ENCODE measurements around the gene PCSK5.

The PCSK5 gene

GRCh38 chr9:76203373-76203772 is 312.9 kb downstream of the PCSK5 start:
- DNase-seq, result no peak

DNA sequence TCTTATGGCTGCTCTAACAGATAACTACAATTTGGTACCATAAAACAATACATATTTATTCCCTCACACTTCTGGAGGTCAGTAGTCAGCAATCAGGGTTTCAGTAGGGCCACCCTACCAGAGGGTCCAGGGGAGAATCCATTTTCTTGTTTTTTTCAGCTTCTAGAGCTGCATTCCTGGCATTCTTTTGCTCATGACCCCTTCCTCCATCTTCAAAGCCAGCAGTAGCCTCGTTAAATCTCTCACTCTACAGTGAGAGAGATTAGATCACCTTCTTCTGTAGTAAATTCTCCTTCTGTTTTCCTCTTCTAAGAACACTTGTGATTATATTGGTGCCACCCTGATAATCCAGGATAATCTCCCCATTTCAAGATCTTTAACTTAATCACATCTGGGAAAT is 316.3 kb downstream of the PCSK5 start:
- DNase-seq, result no peak

GRCh38 chr9:76213751-76214150 is 323.3 kb downstream of the PCSK5 start:
- DNase-seq, result no peak

DNA sequence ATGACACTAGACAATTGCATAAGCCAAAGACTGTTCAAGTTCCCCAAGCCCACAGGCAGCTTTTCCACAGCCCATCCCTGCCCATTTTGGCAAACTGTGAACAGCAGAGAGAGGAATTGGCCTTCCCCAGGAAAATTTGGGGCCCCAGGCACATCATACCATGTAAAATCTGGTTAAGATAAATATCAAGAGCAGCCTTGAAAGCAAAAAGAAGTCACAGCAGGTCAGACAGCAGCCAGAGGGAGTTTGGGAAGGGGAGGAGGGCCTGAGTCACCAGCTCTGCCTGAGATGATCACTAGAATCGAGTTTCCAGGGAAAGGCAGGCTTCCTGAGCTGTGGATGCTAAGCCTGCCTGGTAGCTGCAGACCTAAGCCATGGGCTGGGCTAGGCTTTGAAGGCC is 324.6 kb downstream of the PCSK5 start:
- DNase-seq, result no peak

DNA sequence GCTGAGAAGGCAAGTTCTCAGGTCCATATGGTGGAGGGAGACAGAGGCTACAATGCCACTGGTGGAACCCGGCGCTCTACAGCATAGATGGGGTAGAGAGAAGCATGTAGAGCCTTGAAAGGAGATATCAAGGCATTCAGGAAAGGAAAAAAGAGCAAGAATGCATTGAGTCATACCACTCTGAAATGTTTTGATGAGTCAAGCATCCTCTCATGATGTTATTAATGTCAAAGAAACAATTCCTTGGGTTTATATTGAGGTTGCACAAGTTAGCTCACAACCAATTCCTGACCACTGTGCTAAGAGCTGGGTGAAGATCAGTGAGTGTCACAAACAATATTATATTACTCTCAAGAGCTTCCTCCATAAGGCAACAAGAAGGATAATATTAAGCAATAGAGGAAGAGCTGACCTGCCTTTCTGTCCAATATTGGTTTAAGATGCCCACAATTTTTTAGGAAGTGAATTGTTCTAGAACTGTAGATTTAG is 325.7 kb downstream of the PCSK5 start:
- no peak for DNase-seq

GRCh38 chr9:76218117-76218885 is 327.8 kb downstream of the PCSK5 start:
- no peak for DNase-seq

- no peak for DNase-seq
These were observed 328.5 kb downstream of the PCSK5 start for GRCh38 chr9:76218886-76219445.

DNA sequence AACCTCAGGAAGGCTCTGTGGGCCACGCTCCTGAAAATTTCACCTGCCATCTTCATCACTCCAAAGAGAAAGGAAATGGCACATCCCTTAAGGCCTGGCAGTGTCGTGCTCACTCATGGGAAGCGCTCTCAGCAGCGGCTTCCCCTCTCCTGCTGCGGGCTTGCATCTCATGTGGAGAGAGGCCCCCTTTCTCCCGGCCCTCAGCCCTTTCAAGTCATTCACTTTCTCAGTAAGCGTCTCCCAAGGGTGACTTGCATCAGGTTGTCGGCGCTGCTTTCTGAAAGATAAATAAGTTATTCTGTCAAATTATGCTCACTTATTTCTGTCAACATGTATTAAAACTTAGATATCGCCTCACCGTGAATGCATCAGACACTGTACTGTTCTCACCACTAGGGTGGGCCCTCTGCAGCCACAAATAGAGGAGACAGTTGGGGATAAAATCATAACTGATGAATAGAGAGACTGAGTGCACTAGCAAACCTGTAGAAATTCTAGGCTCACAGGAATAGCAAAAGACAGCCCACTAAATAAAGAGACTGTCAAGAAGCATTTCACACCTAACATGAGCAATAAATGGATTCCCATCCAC is 329.2 kb downstream of the PCSK5 start:
- no peak for DNase-seq

DNA sequence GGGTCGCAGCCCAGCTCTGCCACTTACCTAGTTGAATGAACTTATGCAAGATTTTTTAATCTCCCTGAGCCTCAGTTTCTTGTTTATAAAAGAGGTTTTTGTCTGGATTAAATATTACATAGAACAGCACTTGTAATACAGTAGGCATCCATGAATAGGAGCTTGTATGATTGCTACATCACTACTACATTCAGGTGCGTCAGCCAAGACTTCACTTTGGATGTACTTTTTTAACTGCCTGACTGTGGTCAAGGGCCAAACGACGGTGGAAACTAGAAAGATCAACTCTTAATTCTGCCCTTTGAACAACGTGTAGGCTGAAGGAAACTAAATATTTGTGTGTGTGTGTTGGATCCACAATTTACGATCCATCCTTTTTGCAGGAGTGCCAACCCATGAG is 330.9 kb downstream of the PCSK5 start:
- DNase-seq, result no peak

GRCh38 chr9:76223749-76224340 is 333.4 kb downstream of the PCSK5 start:
- DNase-seq, result no peak

- DNase-seq, result no peak
These were observed 336.7 kb downstream of the PCSK5 start for GRCh38 chr9:76227156-76227555.

GRCh38 chr9:76231001-76231400 is 340.5 kb downstream of the PCSK5 start:
- DNase-seq, result no peak

- no peak for DNase-seq
These were observed 342.5 kb downstream of the PCSK5 start for GRCh38 chr9:76232861-76233489.

DNA sequence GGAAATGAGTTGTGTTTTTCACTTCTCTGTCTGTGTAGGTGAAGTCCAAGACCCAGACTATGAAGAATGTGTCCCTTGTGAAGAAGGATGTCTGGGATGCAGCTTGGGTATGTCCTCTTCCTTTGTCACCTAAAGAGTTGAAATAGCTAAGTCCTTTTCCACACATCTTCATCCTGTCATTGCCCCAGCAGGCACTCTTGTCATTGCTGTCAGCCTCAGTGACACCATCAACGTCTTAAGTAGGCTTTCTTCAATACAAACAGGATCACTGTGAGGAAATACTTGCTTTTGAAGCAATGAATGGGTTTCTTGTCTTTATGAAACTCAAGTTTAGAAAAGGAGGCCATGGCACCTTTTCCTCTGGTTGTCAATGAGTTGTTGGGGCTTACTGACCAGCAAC is 350.1 kb downstream of the PCSK5 start:
- DNase-seq, result no peak

DNA sequence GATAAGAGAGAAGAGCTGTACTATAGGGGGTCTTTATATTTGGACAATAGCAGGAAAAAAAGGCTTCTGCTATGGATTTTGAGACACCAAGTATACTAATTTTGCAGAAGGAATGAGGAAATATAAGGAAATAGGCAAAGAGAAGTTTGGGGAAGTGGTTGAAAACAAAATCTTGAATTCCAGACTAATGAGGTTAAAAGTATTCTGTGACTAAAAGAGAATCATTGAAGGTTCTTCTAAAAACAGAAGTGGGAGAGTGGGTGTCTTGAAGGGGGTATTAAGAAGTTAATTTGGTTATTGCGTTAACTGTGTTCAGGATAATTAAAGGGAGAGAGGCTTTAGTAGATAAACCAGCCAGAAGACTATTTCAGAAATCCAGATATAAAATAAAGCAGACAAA is 355.0 kb downstream of the PCSK5 start:
- no peak for DNase-seq

DNA sequence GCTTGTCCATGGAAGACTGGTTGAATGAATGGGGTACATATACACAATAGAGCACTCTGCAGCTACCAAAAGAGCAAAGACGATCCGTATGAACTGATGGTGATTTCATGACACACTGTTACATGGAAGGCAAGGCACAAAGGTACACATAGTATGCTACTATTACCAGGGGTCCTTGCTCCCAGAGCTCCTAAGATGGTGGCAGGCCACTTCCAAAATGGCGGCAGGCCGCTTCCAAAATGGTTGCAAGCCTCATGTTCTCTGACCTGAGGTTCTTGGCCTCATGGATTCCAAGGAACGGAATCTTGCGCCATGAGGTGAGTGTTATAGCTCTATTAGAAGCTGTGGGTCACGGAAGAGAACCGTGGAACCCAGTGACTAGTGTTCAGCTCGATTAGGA is 356.2 kb downstream of the PCSK5 start:
- no peak for DNase-seq

- no peak for DNase-seq
These were observed 357.0 kb downstream of the PCSK5 start for GRCh38 chr9:76247426-76247825.

- DNase-seq, result no peak
These were observed 358.8 kb downstream of the PCSK5 start for GRCh38 chr9:76249309-76249708.

- no peak for DNase-seq
These were observed 365.4 kb downstream of the PCSK5 start for GRCh38 chr9:76255781-76256455.

GRCh38 chr9:76257311-76257710 is 366.8 kb downstream of the PCSK5 start:
- DNase-seq, result no peak

- no peak for DNase-seq
These were observed 376.3 kb downstream of the PCSK5 start for GRCh38 chr9:76266649-76267283.

DNA sequence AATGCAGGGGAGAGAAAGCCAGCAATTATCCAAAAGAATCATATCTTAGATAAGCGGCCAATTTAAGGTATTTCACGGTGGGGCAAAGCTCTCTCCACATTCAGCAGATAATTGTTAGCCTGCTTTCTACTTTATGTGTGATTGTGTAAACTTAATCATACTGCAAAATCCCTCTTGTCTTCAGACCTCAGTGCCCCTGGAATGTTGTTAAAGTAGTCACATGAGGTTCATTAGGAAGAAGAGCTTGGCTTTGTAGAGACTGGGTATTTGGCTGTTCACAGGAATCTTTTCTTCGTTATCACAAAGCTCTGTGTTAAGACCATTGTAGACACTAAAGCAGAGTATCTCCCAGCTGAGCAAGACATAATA is 376.8 kb downstream of the PCSK5 start:
- no peak for DNase-seq
